GM12801 (cell line): ENCODE measurements around the gene SDCBP2.

Experiments used
- CTCF ChIP-seq: IDR thresholded peaks from one replicate; pipeline ENCODE4 v1.5.1; 2011; ENCODE audit warnings: control low read depth; ENCODE audit not compliant: insufficient read length; ENCODE audit errors: extremely low read depth

SDCBP2 gene

GRCh38 chr20:1357921-1358671 lies 29.2 kb upstream of the SDCBP2 start:
- TF ChIP-seq CTCF = no peak

- TF ChIP-seq CTCF = no peak
Measured at GRCh38 chr20:1353956-1354355, 25.0 kb upstream of the SDCBP2 start.

- TF ChIP-seq CTCF = no peak
Measured at GRCh38 chr20:1346315-1346969, 17.5 kb upstream of the SDCBP2 start.

GRCh38 chr20:1345756-1346093 lies 16.8 kb upstream of the SDCBP2 start:
- TF ChIP-seq CTCF = no peak

- TF ChIP-seq CTCF = no peak
Measured at GRCh38 chr20:1345030-1345755, 16.3 kb upstream of the SDCBP2 start.

- TF ChIP-seq CTCF = no peak
Measured at GRCh38 chr20:1341561-1342265, 12.8 kb upstream of the SDCBP2 start.

GRCh38 chr20:1338801-1339200 lies 9.9 kb upstream of the SDCBP2 start:
- TF ChIP-seq CTCF = no peak
